Astrocyte (in vitro differentiated cells and primary cell): ENCODE measurements around the gene CEP250.

Source experiments
- EZH2 ChIP-seq: IDR thresholded peaks from 2 replicates; pipeline ENCODE4 v1.6.1; 2012; ENCODE audit warnings: mild to moderate bottlenecking, low read length, inconsistent platforms; ENCODE audit not compliant: insufficient read depth
- TF ChIP-seq, protein P1 (sequence below): IDR thresholded peaks from 2 replicates; pipeline ENCODE4 v1.5.1; 2011; ENCODE audit warnings: low read depth, mild to moderate bottlenecking, inconsistent platforms, low read length, moderate library complexity; ENCODE audit not compliant: insufficient read depth

DNA sequence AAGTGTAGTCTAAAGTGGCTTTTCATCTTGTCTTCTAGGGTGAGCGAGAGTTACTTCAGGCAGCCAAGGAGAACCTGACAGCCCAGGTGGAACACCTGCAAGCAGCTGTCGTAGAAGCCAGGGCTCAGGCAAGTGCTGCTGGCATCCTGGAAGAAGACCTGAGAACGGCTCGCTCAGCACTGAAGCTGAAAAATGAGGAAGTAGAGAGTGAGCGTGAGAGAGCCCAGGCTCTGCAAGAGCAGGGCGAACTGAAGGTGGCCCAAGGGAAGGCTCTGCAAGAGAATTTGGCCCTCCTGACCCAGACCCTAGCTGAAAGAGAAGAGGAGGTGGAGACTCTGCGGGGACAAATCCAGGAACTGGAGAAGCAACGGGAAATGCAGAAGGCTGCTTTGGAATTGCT, 47.0 kb downstream of the CEP250 start:
- no peak for TF ChIP-seq EZH2
- TF ChIP-seq, protein P1, sequence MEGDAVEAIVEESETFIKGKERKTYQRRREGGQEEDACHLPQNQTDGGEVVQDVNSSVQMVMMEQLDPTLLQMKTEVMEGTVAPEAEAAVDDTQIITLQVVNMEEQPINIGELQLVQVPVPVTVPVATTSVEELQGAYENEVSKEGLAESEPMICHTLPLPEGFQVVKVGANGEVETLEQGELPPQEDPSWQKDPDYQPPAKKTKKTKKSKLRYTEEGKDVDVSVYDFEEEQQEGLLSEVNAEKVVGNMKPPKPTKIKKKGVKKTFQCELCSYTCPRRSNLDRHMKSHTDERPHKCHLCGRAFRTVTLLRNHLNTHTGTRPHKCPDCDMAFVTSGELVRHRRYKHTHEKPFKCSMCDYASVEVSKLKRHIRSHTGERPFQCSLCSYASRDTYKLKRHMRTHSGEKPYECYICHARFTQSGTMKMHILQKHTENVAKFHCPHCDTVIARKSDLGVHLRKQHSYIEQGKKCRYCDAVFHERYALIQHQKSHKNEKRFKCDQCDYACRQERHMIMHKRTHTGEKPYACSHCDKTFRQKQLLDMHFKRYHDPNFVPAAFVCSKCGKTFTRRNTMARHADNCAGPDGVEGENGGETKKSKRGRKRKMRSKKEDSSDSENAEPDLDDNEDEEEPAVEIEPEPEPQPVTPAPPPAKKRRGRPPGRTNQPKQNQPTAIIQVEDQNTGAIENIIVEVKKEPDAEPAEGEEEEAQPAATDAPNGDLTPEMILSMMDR, result no peak
